Measurements from ENCODE around the gene CHD6.

Gene CHD6

DNA sequence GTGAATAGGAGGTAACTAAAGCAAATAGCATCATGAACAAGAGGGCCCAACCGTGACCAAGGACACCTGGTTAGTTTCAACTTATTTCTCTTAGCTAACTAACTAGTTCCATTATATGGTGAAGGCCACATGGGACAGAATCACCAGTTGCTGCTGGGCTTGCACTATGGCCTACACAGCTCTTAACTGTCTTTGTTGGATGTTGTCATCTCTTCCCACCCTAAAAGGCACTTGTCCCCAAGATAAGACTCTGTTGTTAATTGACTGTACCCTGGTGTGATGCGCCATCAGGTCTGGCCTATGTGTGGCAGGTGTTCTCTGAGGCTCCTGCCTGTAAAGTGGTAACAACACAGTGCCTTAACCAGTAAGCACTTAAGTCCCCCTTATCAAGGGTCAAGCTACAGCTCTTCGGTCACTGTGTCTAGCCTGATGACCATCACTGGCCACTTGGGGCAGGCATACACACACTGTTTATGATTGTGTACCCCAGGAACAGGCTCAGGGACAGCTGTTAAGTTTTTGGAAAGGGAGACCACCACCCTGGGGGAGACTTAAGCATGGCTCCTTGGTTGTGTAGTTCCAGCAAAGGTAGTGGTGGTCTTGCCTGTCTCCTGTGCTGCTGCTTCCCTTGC, 51.2 kb downstream of the CHD6 start:
- peaks cover 6% of the 10 kb centered on the region for H3K4me1 ChIP-seq (ENCODE audit: control insufficient read depth, insufficient read depth, low read length)
- no peak overlapping the region for H3K27ac ChIP-seq (ENCODE audit: low read length)
- H3K9me3 ChIP-seq (ENCODE audit: control insufficient read depth in 2 of 2, low read length in 2 of 2), result no peaks in the 10 kb centered on the region
- no peaks in the 10 kb centered on the region for H3K27me3 ChIP-seq (ENCODE audit: control insufficient read depth in 1 of 2, insufficient read depth in 2 of 2, low read length in 2 of 2)
- no peak overlapping the region for H3K4me3 ChIP-seq (ENCODE audit: low read length in 2 of 2)
- H3K9ac ChIP-seq (ENCODE audit: low read length in 2 of 2), result no peak overlapping the region
- no peaks in the 10 kb centered on the region for H3K36me3 ChIP-seq (ENCODE audit: control insufficient read depth in 2 of 2, insufficient read depth in 2 of 2, low read length in 2 of 2)

DNA sequence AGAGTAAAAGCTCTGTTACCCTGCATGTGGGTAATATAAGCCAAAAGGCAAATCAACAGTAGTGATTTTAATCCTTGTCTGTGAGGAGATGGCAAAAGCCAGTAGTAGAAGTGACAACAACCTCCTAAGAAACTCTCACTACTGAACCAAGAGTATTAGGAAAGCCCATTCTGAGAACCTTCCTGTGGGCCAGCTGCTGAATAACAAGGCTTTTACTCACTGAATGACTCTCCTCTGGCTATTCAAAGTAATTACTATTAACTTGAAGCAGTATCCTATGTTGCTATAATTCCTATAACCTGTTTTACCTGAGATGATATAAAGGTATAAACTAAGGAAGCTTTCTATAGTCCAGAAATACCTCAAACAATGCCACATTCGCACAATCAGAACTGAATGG, 55.1 kb downstream of the CHD6 start:
- no peaks in the 10 kb centered on the region for H3K9me3 ChIP-seq (ENCODE audit: control insufficient read depth in 2 of 2, low read length in 2 of 2)
- no peak overlapping the region for H3K4me3 ChIP-seq (ENCODE audit: low read length in 2 of 2)
- H3K36me3 ChIP-seq (ENCODE audit: control insufficient read depth in 2 of 2, insufficient read depth in 2 of 2, low read length in 2 of 2), result peaks cover 0 to 3% of the 10 kb centered on the region in 2 donors
- no peaks in the 10 kb centered on the region for H3K27me3 ChIP-seq (ENCODE audit: control insufficient read depth in 1 of 2, insufficient read depth in 2 of 2, low read length in 2 of 2)
- no peak overlapping the region for H3K9ac ChIP-seq (ENCODE audit: low read length in 2 of 2)
- H3K4me1 ChIP-seq (ENCODE audit: control insufficient read depth, insufficient read depth, low read length), result peaks cover 5% of the 10 kb centered on the region
- no peak overlapping the region for H3K27ac ChIP-seq (ENCODE audit: low read length)

DNA sequence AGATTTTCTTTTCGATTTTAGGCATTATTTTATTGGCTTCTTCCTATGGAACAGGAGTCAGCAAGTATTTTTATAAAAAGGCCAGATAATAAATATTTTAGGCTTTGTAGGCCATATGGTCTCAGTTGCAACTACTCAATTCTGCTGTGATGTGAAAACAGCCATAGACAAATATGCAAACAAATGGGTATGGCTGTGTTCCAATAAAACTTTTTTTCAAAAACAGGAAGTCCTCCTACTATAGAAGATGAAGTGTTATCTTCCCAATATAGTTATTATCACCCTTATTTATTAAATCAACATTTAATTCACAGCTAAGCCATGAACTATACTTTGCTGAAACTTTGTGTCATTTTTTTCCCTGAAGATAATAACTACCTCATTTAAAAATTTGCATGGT, 57.2 kb downstream of the CHD6 start:
- Histone ChIP-seq H3K4me3 (ENCODE audit: low read length in 2 of 2) (no peak overlapping the region), H3K4me1 (ENCODE audit: control insufficient read depth, insufficient read depth, low read length) (peaks cover 4% of the 10 kb centered on the region), H3K9me3 (ENCODE audit: control insufficient read depth in 2 of 2, low read length in 2 of 2) (no peaks in the 10 kb centered on the region), H3K27me3 (ENCODE audit: control insufficient read depth in 1 of 2, insufficient read depth in 2 of 2, low read length in 2 of 2) (no peaks in the 10 kb centered on the region), H3K9ac (ENCODE audit: low read length in 2 of 2) (no peak overlapping the region), H3K36me3 (ENCODE audit: control insufficient read depth in 2 of 2, insufficient read depth in 2 of 2, low read length in 2 of 2) (peaks cover 0 to 3% of the 10 kb centered on the region in 2 donors), H3K27ac (ENCODE audit: low read length) (no peak overlapping the region)

DNA sequence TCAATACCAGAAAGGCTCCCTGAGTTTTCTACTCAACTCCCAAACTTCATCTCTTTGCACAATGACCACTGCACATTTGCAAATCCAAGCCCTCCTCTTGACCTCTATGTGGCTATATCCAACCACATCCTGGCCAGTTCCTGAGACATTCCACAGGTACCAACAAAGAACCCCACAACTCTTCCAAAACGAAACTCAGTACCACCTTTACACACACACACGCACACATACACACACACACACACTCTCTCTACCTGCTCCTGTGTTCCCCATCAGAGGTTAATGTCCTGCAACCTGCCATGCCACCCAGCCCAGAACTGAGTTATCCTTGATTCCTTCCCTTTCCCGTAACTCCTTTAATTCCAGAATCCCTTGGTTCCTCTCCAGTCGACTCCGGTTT, 58.5 kb downstream of the CHD6 start:
- Histone ChIP-seq H3K27ac (ENCODE audit: low read length) (no peak overlapping the region), H3K9me3 (ENCODE audit: control insufficient read depth in 2 of 2, low read length in 2 of 2) (no peaks in the 10 kb centered on the region), H3K36me3 (ENCODE audit: control insufficient read depth in 2 of 2, insufficient read depth in 2 of 2, low read length in 2 of 2) (peaks cover 0 to 3% of the 10 kb centered on the region in 2 donors), H3K4me3 (ENCODE audit: low read length in 2 of 2) (no peak overlapping the region), H3K27me3 (ENCODE audit: control insufficient read depth in 1 of 2, insufficient read depth in 2 of 2, low read length in 2 of 2) (no peaks in the 10 kb centered on the region), H3K9ac (ENCODE audit: low read length in 2 of 2) (no peak overlapping the region), H3K4me1 (ENCODE audit: control insufficient read depth, insufficient read depth, low read length) (peaks cover 4% of the 10 kb centered on the region)

DNA sequence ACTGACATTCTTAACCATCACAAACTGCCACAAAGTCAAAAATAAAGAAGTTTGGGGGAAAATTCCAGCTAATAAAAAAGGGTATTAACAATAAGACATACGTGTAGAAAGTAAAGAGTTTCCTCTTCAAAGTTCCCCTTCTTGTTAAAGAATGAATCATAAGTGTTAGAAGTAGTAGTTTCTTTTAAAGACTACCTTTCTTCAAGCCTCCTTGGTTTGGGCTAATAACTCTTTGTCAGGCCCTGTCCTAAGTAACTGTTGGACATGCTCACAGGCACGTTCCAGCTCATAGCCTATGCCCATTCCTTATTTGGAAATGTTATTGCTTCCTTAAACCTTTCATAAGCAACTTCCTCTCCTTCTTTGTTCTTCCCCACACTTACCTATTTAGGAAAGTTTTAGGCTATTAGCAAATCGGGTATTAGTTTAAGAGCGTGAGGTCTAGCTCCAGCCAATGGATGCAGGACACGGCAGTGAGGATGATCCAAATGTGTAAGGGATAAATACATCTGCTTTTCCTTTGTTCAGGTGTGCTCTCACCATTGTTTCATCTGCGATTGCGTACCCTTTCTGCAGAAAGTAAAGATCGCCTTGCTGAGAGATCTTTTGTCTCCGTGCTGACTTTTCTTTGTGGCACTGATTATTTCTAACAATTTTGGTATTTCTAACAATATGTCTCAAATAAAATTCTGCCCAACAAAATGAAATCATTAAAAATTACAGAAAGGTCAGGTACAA, 64.9 kb downstream of the CHD6 start:
- H3K27me3 ChIP-seq (ENCODE audit: control insufficient read depth in 1 of 2, insufficient read depth in 2 of 2, low read length in 2 of 2), result no peaks in the 10 kb centered on the region
- H3K27ac ChIP-seq (ENCODE audit: low read length), result no peak overlapping the region
- no peaks in the 10 kb centered on the region for H3K9me3 ChIP-seq (ENCODE audit: control insufficient read depth in 2 of 2, low read length in 2 of 2)
- H3K9ac ChIP-seq (ENCODE audit: low read length in 2 of 2), result no peak overlapping the region
- H3K4me3 ChIP-seq (ENCODE audit: low read length in 2 of 2), result no peak overlapping the region
- H3K4me1 ChIP-seq (ENCODE audit: control insufficient read depth, insufficient read depth, low read length), result peaks cover 4% of the 10 kb centered on the region
- H3K36me3 ChIP-seq (ENCODE audit: control insufficient read depth in 2 of 2, insufficient read depth in 2 of 2, low read length in 2 of 2), result peaks cover 0 to 2% of the 10 kb centered on the region in 2 donors

DNA sequence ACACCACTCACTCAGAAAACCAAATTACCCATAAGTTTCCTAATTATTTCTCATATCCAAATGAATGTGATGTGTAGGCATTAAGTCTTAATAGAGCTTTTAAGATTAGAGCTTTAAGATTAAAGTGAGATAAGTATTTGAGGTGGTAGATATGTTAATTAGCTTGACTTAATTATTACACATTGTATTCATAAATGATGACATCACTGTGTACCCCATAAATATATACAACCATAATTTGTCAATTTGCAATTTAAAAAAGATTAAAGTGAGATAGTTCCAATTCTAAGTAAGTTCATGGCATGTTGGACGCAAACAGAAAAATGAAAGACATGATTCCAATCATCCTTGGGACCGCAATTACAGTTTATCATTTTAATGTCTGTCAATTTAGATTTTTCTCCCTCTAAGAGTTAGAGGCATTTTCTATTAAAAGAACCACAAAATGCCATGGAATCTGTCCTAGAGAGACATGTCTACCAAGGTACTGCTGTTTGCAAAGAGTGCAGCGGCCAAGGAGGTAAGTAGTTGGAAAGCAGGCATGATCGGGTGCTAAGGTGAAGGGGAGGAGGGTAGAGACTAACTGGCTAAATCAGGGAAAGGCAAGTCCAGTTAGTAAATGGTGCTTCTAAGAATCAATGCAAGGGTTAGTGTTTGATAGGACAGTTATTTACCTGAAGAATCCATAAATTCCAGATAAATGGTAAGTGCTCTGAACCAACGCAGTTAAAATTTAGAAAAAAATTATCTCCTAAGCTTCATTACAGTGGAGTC, 65.7 kb downstream of the CHD6 start:
- H3K4me1 ChIP-seq (ENCODE audit: control insufficient read depth, insufficient read depth, low read length), result peaks cover 4% of the 10 kb centered on the region
- no peaks in the 10 kb centered on the region for H3K9me3 ChIP-seq (ENCODE audit: control insufficient read depth in 2 of 2, low read length in 2 of 2)
- no peak overlapping the region for H3K9ac ChIP-seq (ENCODE audit: low read length in 2 of 2)
- H3K27ac ChIP-seq (ENCODE audit: low read length), result no peak overlapping the region
- H3K4me3 ChIP-seq (ENCODE audit: low read length in 2 of 2), result no peak overlapping the region
- no peaks in the 10 kb centered on the region for H3K27me3 ChIP-seq (ENCODE audit: control insufficient read depth in 1 of 2, insufficient read depth in 2 of 2, low read length in 2 of 2)
- peaks cover 0 to 2% of the 10 kb centered on the region in 2 donors for H3K36me3 ChIP-seq (ENCODE audit: control insufficient read depth in 2 of 2, insufficient read depth in 2 of 2, low read length in 2 of 2)

DNA sequence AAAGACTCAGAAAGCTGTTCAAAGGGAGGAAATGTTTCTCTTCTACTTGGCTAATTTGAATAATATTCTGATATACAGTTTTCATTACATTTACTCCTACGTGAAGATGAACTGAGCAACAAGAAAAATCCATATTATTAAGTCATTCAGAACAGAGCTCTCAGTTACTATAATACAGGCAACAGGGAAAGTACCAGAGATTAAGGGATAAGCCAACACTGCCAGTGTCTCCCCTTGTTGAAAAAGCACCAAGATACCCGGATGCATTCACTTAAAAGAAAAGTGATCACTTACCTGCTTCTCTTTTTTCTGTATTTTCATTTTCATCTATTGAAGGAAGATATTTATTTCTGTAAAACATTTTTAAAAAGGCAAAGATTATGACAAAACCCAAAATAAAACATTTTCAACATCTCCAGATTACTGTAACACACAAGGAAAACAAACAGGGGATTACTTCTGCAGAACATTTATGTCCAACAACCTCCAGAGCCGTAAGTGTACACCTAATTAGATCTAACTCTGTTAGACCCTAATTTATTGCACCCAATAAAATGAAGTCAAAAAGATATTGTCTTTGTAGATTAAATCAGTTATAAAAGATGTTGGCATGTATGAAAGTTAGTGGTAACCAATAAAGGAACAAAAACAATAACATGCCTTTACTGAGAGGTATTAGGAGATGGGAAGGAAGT, 67.0 kb downstream of the CHD6 start:
- no peaks in the 10 kb centered on the region for H3K4me1 ChIP-seq (ENCODE audit: control insufficient read depth, insufficient read depth, low read length)
- H3K4me3 ChIP-seq (ENCODE audit: low read length in 2 of 2), result no peak overlapping the region
- peaks cover 0 to 2% of the 10 kb centered on the region in 2 donors for H3K36me3 ChIP-seq (ENCODE audit: control insufficient read depth in 2 of 2, insufficient read depth in 2 of 2, low read length in 2 of 2)
- no peaks in the 10 kb centered on the region for H3K9me3 ChIP-seq (ENCODE audit: control insufficient read depth in 2 of 2, low read length in 2 of 2)
- no peaks in the 10 kb centered on the region for H3K27me3 ChIP-seq (ENCODE audit: control insufficient read depth in 1 of 2, insufficient read depth in 2 of 2, low read length in 2 of 2)
- H3K9ac ChIP-seq (ENCODE audit: low read length in 2 of 2), result no peak overlapping the region
- H3K27ac ChIP-seq (ENCODE audit: low read length), result no peak overlapping the region

DNA sequence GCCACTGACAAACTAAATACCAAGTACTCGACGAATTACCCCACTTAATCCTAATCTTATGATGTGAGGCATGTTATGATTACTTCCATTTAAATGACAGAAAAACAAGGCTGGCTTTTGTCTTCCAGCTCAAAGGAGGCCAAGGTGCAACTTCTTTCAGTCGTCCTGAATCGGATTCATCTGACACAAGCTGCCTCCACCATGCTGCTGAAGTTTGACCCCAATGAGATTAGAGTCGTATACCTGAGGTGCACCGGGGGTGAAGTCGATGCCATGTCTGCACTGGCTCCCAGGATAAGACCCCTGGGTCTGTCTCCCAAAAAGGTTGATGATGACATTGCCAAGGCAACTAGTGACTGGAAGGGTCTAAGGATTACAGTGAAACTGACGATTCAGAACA, 71.0 kb downstream of the CHD6 start:
- Histone ChIP-seq H3K27me3 (ENCODE audit: control insufficient read depth in 1 of 2, insufficient read depth in 2 of 2, low read length in 2 of 2) (no peaks in the 10 kb centered on the region), H3K9me3 (ENCODE audit: control insufficient read depth in 2 of 2, low read length in 2 of 2) (no peaks in the 10 kb centered on the region), H3K27ac (ENCODE audit: low read length) (no peak overlapping the region), H3K9ac (ENCODE audit: low read length in 2 of 2) (no peak overlapping the region), H3K4me3 (ENCODE audit: low read length in 2 of 2) (no peak overlapping the region), H3K4me1 (ENCODE audit: control insufficient read depth, insufficient read depth, low read length) (no peaks in the 10 kb centered on the region), H3K36me3 (ENCODE audit: control insufficient read depth in 2 of 2, insufficient read depth in 2 of 2, low read length in 2 of 2) (peaks cover 0 to 2% of the 10 kb centered on the region in 2 donors)

DNA sequence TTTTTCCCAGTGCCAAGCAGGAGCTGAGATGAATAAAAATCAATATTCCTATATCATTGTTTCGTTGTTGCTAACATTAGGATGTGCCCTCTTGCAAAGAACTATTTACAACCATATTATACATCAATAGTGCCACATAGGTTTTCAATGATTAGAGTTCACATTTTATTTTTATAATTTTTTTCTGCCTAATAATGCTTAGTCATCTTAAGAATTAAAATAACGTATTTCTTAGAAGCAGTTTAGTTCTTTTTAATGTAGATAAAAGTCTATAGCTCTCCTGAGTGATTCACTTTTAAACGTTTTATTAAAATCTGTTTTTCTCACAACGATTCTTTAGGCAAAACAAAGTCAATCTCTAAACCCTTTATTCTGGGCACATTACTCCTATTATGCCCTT, 71.6 kb downstream of the CHD6 start:
- no peak overlapping the region for H3K9ac ChIP-seq (ENCODE audit: low read length in 2 of 2)
- no peaks in the 10 kb centered on the region for H3K27me3 ChIP-seq (ENCODE audit: control insufficient read depth in 1 of 2, insufficient read depth in 2 of 2, low read length in 2 of 2)
- H3K4me3 ChIP-seq (ENCODE audit: low read length in 2 of 2), result no peak overlapping the region
- no peak overlapping the region for H3K27ac ChIP-seq (ENCODE audit: low read length)
- H3K4me1 ChIP-seq (ENCODE audit: control insufficient read depth, insufficient read depth, low read length), result no peaks in the 10 kb centered on the region
- peaks cover 0 to 2% of the 10 kb centered on the region in 2 donors for H3K36me3 ChIP-seq (ENCODE audit: control insufficient read depth in 2 of 2, insufficient read depth in 2 of 2, low read length in 2 of 2)
- H3K9me3 ChIP-seq (ENCODE audit: control insufficient read depth in 2 of 2, low read length in 2 of 2), result no peaks in the 10 kb centered on the region

DNA sequence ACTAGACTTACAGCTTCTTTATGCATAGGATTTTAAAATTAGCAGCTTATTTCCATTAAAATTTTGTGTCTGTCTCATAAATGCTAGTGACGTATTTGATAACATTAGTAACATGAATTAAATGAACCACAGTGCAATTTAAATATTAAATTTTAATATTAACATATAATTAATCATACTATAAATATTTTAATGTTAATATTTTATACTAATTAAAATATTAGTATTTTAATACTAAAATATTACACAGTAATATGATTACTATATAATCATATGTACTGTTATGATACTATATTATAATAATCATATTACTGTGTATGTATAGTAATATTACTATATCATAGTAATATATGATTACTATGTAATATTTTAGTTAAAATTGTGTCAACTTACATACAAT, 73.7 kb downstream of the CHD6 start:
- no peak overlapping the region for H3K27ac ChIP-seq (ENCODE audit: low read length)
- H3K36me3 ChIP-seq (ENCODE audit: control insufficient read depth in 2 of 2, insufficient read depth in 2 of 2, low read length in 2 of 2), result no peaks in the 10 kb centered on the region
- no peak overlapping the region for H3K4me3 ChIP-seq (ENCODE audit: low read length in 2 of 2)
- H3K4me1 ChIP-seq (ENCODE audit: control insufficient read depth, insufficient read depth, low read length), result no peaks in the 10 kb centered on the region
- H3K9me3 ChIP-seq (ENCODE audit: control insufficient read depth in 2 of 2, low read length in 2 of 2), result no peaks in the 10 kb centered on the region
- H3K9ac ChIP-seq (ENCODE audit: low read length in 2 of 2), result no peak overlapping the region
- H3K27me3 ChIP-seq (ENCODE audit: control insufficient read depth in 1 of 2, insufficient read depth in 2 of 2, low read length in 2 of 2), result no peaks in the 10 kb centered on the region
